ENCODE results near the gene DDX49. TPM values are rescaled to one million over a fixed set of nuclear protein-coding genes. Genes with fewer than 3 reads are reported as not detected.

Gene DDX49
- total RNA-seq, 2 donors from 2014 or later: 34.5 to 41.7 TPM

DNA sequence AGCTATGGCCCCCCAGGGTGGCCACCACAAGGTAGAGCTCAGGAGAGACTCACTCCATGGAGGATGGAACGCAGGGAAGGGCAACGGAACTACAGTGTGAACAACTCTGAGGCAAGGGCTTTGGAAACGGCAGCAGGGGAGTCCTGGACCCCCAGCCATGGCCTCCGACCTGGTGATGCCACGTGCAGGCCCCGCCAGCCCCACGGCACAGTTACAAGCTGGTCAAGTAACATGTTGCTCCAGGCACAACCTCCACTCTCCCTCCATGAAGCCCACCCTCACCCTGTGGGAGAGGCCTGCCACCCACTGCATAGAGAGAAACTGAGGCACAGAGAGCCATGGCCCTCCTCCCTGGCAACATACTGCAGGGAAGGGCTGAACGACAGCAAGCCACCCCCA lies 14.5 kb upstream of the DDX49 start:
- Histone ChIP-seq H3K27ac (no peak overlapping the region), H3K27me3 (replicated peaks; ENCODE audit: insufficient read depth) (no peaks in the 10 kb centered on the region), H3K9me3 (no peaks in the 10 kb centered on the region), H3K4me1 (ENCODE audit: control insufficient read depth in 1 of 2, low read depth in 2 of 2) (no peaks in the 10 kb centered on the region), H3K4me3 (no peak overlapping the region), H3K36me3 (peaks cover 54% of the 10 kb centered on the region)
- ATAC-seq (ENCODE audit: insufficient number of reproducible peaks, low FRiP score, low read depth) (no peak), DNase-seq (ENCODE audit: low spot score) (no peak)
- TF ChIP-seq, protein P1, sequence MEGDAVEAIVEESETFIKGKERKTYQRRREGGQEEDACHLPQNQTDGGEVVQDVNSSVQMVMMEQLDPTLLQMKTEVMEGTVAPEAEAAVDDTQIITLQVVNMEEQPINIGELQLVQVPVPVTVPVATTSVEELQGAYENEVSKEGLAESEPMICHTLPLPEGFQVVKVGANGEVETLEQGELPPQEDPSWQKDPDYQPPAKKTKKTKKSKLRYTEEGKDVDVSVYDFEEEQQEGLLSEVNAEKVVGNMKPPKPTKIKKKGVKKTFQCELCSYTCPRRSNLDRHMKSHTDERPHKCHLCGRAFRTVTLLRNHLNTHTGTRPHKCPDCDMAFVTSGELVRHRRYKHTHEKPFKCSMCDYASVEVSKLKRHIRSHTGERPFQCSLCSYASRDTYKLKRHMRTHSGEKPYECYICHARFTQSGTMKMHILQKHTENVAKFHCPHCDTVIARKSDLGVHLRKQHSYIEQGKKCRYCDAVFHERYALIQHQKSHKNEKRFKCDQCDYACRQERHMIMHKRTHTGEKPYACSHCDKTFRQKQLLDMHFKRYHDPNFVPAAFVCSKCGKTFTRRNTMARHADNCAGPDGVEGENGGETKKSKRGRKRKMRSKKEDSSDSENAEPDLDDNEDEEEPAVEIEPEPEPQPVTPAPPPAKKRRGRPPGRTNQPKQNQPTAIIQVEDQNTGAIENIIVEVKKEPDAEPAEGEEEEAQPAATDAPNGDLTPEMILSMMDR (IDR thresholded peaks at IDR 0.05): no peak

DNA sequence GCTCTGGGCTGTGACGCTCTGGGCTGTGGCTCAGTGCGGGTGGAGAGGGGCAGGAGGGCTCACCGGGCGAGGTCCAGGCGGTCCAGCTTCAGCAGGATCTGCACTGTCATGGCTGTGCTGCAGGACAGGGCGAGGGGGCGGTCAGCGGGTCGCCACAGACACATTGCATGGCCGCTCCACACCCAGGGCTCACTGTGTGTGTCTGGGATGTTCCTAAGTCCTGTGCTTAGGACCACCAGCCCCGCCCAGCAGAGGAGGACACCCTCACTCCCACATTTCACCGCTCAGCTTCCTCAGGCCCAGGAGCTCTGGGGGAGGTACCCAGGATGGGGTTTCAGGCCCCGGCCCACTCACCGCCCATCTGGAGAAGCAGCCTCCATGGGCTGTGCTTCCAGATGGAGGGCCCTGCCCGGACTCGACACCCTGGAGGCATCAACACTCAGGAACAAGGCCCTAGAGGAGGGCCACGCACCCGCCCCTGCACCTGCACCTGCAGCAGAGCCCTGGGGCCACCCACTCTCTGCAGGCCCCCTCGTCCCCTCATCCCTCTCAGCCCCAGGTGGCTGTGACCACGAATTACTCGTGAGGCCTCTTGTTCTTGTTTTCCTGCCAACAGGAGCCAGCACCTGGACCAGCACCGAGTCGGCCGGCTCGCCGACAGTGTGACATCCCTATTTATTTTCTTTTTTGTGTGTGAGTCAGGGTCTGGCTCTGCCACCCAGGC lies 13.8 kb upstream of the DDX49 start:
- no peak overlapping the region for H3K4me3 ChIP-seq
- H3K9me3 ChIP-seq: no peaks in the 10 kb centered on the region
- H3K36me3 ChIP-seq: peaks cover 50% of the 10 kb centered on the region
- H3K4me1 ChIP-seq (ENCODE audit: control insufficient read depth in 1 of 2, low read depth in 2 of 2): no peaks in the 10 kb centered on the region
- TF ChIP-seq, protein P1 (IDR thresholded peaks at IDR 0.05): no peak
- no peak overlapping the region for H3K27ac ChIP-seq
- no peaks in the 10 kb centered on the region for H3K27me3 ChIP-seq (replicated peaks; ENCODE audit: insufficient read depth)
- no peak for DNase-seq (ENCODE audit: low spot score)
- ATAC-seq (ENCODE audit: insufficient number of reproducible peaks, low FRiP score, low read depth): no peak

DNA sequence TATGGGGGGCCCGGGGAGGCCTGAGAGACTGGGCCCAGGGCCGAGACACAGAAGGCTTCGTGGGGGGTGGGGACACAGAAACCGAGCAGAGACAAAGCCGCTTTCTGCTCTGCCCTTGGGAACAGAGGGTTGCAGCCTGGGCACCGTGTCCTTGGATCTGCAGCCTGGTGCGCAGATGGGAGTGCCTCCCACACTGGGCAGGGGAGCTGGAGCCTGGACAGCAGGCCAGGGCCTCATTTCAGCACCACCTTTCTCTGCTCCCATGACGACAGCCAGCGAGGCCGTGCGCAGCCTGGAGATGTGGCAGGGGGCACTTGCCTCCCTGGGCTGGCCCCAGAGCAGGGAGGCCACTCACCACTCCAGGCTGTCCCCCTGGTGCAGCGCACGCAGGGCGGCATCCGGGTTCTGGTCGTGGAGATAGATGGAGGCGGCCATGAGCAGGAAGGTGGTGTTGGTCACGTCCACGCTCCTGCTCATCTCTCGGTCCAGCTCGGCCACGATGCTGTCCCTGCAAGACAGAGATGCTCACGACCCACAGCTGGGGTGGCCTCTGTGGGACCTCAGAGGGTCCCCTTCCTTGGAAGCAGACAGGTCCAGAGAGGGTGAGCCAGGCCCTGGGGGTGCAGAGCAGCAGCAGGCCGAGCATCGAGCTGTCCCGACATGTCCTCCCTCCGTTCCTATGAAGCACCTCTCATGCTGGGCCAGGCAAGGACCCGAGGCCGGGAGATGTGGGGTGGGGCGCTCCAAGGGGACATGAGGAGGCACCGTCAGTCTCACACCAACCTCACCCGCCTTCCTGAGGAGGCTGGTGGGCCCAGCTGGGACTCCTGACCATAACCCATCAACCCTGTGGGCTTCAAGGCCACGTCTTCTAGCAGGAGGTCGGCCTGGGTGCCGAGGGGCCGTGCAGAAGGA lies 12.7 kb upstream of the DDX49 start:
- no peak for DNase-seq (ENCODE audit: low spot score)
- H3K27me3 ChIP-seq (replicated peaks; ENCODE audit: insufficient read depth): no peaks in the 10 kb centered on the region
- TF ChIP-seq, protein P1 (IDR thresholded peaks at IDR 0.05): no peak
- no peaks in the 10 kb centered on the region for H3K9me3 ChIP-seq
- no peaks in the 10 kb centered on the region for H3K4me1 ChIP-seq (ENCODE audit: control insufficient read depth in 1 of 2, low read depth in 2 of 2)
- no peak for ATAC-seq (ENCODE audit: insufficient number of reproducible peaks, low FRiP score, low read depth)
- peaks cover 46% of the 10 kb centered on the region for H3K36me3 ChIP-seq
- H3K27ac ChIP-seq: no peak overlapping the region
- H3K4me3 ChIP-seq: no peak overlapping the region

DNA sequence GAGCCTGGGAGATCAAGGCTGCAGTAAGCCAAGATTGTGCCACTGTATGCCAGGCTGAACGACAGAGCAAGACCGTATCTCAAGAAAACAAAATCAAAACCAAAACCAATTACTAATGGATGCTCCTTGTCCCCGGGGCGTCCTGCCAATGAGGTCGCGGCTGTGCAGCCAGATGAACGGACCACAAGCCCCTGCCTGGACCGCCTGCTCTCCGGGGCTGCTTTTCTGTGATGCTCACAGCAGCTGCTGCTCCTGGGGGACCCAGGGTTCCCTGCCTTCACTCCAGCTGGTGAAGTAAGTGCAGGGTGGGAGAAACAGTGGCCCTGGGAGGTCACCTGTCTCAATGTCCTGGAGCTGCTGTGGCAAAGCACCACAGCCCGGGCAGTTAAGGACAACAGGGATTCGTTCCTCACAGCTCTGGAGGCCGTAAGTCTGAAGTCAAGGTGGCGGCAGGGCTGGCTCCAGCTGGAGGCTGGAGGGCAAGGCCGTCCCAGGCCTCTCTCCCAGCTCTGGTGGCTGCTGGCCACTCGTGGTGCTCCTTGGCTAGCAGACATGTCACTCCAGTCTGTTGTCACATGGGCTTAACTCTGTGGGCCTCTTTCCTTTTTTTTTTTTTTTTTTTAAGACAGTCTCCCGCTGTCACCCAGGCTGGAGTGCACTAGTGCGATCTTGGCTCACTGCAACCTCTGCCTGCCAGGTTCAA lies 10.4 kb upstream of the DDX49 start:
- TF ChIP-seq, protein P1 (IDR thresholded peaks at IDR 0.05): no peak
- DNase-seq (ENCODE audit: low spot score) (no peak), ATAC-seq (ENCODE audit: insufficient number of reproducible peaks, low FRiP score, low read depth) (no peak)
- Histone ChIP-seq H3K27ac (no peak overlapping the region), H3K9me3 (no peaks in the 10 kb centered on the region), H3K36me3 (peaks cover 60% of the 10 kb centered on the region), H3K4me3 (no peak overlapping the region), H3K4me1 (ENCODE audit: control insufficient read depth in 1 of 2, low read depth in 2 of 2) (no peaks in the 10 kb centered on the region), H3K27me3 (replicated peaks; ENCODE audit: insufficient read depth) (no peaks in the 10 kb centered on the region)

DNA sequence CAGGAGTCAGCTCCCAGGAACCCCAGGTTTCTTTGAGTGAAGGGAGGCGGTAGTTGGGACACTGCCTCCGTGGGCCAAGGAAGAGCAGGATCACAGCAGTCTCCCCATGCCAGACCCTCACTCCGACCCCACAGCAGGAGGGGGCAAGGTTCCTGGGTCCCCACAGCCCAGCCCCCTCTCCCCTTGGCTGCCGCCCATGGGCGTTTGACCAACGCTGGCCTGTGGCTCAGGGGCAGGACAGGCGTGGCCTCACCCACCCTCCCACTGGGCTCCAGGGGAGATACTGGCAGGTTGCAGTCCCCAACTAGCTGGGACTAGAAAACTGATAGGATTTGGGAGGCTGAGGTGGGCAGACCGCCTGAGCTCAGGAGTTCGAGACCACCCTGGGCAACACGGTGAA lies 9.5 kb upstream of the DDX49 start:
- TF ChIP-seq, protein P1 (IDR thresholded peaks at IDR 0.05): no peak
- Histone ChIP-seq H3K4me1 (ENCODE audit: control insufficient read depth in 1 of 2, low read depth in 2 of 2) (no peaks in the 10 kb centered on the region), H3K36me3 (peaks cover 57% of the 10 kb centered on the region), H3K27me3 (replicated peaks; ENCODE audit: insufficient read depth) (no peaks in the 10 kb centered on the region), H3K4me3 (no peak overlapping the region), H3K9me3 (no peaks in the 10 kb centered on the region), H3K27ac (no peak overlapping the region)
- no peak for DNase-seq (ENCODE audit: low spot score)
- no peak for ATAC-seq (ENCODE audit: insufficient number of reproducible peaks, low FRiP score, low read depth)

Data from thoracic aorta (tissue), 2 donors.